HepG2 (cell line): Measurements from ENCODE around the gene KDM2B. TPM values are rescaled to one million over a fixed set of nuclear protein-coding genes. Genes with fewer than 3 reads are reported as not detected.

ENCODE experiments used
- ATAC-seq: fragments of 200-7000 bp; cut with Tn5 transposase; 3 replicates; pipeline ENCODE4 v1.9.1; 2020; ENCODE audit warnings: mild to moderate bottlenecking, moderate library complexity
- BruUV-seq: library from RNA; stranded (reverse); fragments of 400-500 nt; replicated peaks from 2 replicates; lab custom pipeline; 2021; lab: Mats Ljungman, UMichigan
- CTCF ChIA-PET: fragments of 300-600 bp; formaldehyde crosslinking; extraction: SDS; loops from one replicate; lab custom pipeline; 2021; ENCODE audit warnings: low total read pairs, inconsistent platforms, low intra/inter-chr PET ratio; lab: Yijun Ruan, JAX
- POLR2A ChIA-PET: fragments of 350-600 bp; sonication (Branson Sonifier 250); formaldehyde crosslinking; loops from one replicate; lab custom pipeline; 2020; ENCODE audit warnings: antibody characterized with exemption, inconsistent platforms; lab: Yijun Ruan, JAX
- DNase-seq: peaks from one replicate; pipeline ENCODE4 v3.0.0-alpha.2; 2015; ENCODE audit warnings: low spot score
- FAIRE-seq: peaks from 3 replicates; lab custom pipeline; 2011; peaks lifted over from hg19 to GRCh38; lab: Jason Lieb, UNC
- H2AFZ ChIP-seq: one replicate; pipeline ENCODE4 v1.6.1; 2011; ENCODE audit warnings: low read length, inconsistent platforms
- H3K27ac ChIP-seq: fragments of 300-600 bp; 3 replicates; pipeline ENCODE4 v1.8.0; 2011; ENCODE audit warnings: mixed run types, mild to moderate bottlenecking, mixed read lengths, low read length, inconsistent platforms; ENCODE audit not compliant: insufficient read depth; ENCODE audit errors: extremely low read length
- H3K27me3 ChIP-seq, 2 experiments: fragments of 200-600 bp in 1 of 2; 2 replicates in 1 of 2; 3 replicates in 1 of 2; pipeline versions ENCODE4 v1.6.0 to v1.8.0; 2011; ENCODE audit warnings: low read length in 2 of 2, mild to moderate bottlenecking in 2 of 2, moderate library complexity in 2 of 2, inconsistent platforms in 1 of 2; ENCODE audit not compliant: insufficient read depth in 2 of 2, control insufficient read depth in 1 of 2
- H3K36me3 ChIP-seq, 2 experiments: fragments of 200-600 bp in 1 of 2; replicated peaks in 1 of 2; 2 replicates in 1 of 2; 3 replicates in 1 of 2; pipeline versions ENCODE4 v1.5.1 to v1.8.0; 2011; ENCODE audit warnings: low read length in 2 of 2, inconsistent platforms in 1 of 2; ENCODE audit not compliant: insufficient read depth in 2 of 2, control insufficient read depth in 1 of 2
- H3K4me1 ChIP-seq: 2 replicates; pipeline ENCODE4 v1.5.1; 2012; ENCODE audit warnings: low read length, inconsistent platforms; ENCODE audit not compliant: insufficient read depth
- H3K4me2 ChIP-seq: 2 replicates; pipeline ENCODE4 v1.6.0; 2011; ENCODE audit warnings: low read depth, low read length, inconsistent platforms
- H3K4me3 ChIP-seq, 3 experiments: fragments of 200-600 bp in 1 of 3; sonication (generic), shearing (Covaris generic) in 1 of 3; replicated peaks in 1 of 3; 2 replicates each; pipeline ENCODE4 v1.5.1; 2011 to 2016; ENCODE audit warnings: low read length in 3 of 3, inconsistent platforms in 2 of 3, low read depth in 2 of 3, mild to moderate bottlenecking in 2 of 3, control low read depth in 1 of 3, mixed read lengths in 1 of 3; ENCODE audit not compliant: insufficient read depth in 1 of 3
- H3K79me2 ChIP-seq: one replicate; pipeline ENCODE4 v1.6.1; 2011; ENCODE audit warnings: low read length, inconsistent platforms; ENCODE audit not compliant: insufficient read depth
- H3K9ac ChIP-seq: 2 replicates; pipeline ENCODE4 v1.6.0; 2011; ENCODE audit warnings: mild to moderate bottlenecking, low read depth, low read length, inconsistent platforms; ENCODE audit not compliant: insufficient read depth
- H3K9me3 ChIP-seq: 2 replicates; pipeline ENCODE4 v1.5.1; 2012; ENCODE audit warnings: mild to moderate bottlenecking, low read length
- H4K20me1 ChIP-seq: 2 replicates; pipeline ENCODE4 v1.6.0; 2011; ENCODE audit warnings: inconsistent platforms, mild to moderate bottlenecking, low read length, moderate library complexity; ENCODE audit not compliant: insufficient read depth
- ARNT2 ChIP-seq: sonication (generic); formaldehyde crosslinking; IDR thresholded peaks from 2 replicates; pipeline ENCODE4 v1.8.0; 2022; ENCODE audit warnings: mild to moderate bottlenecking, low read depth, missing genetic modification reagents, moderate library complexity
- MTF2 ChIP-seq: sonication (generic); formaldehyde crosslinking; IDR thresholded peaks from 2 replicates; pipeline ENCODE4 v1.5.0; 2020; ENCODE audit warnings: missing genetic modification reagents, borderline replicate concordance
- NBN ChIP-seq: fragments of 450-650 bp; conservative IDR thresholded peaks from 2 replicates; pipeline ENCODE4 v1.6.1; 2017
- RNF2 ChIP-seq: fragments of 450-650 bp; conservative IDR thresholded peaks from 2 replicates; pipeline ENCODE4 v1.6.1; 2016; ENCODE audit warnings: low read depth
- SMARCE1 ChIP-seq: fragments of 450-650 bp; IDR thresholded peaks from 2 replicates; pipeline ENCODE4 v1.6.1; 2017; ENCODE audit warnings: borderline replicate concordance
- STAG1 ChIP-seq: sonication (generic); formaldehyde crosslinking; IDR thresholded peaks from 2 replicates; pipeline ENCODE4 v1.4.0; 2020; ENCODE audit warnings: missing genetic modification reagents
- ZBTB38 ChIP-seq: sonication (generic); formaldehyde crosslinking; IDR thresholded peaks from 2 replicates; pipeline ENCODE4 v1.5.1; 2020; ENCODE audit warnings: mild to moderate bottlenecking, missing genetic modification reagents
- ZFP37 ChIP-seq: sonication (generic); formaldehyde crosslinking; IDR thresholded peaks from 2 replicates; pipeline ENCODE4 v1.4.0; 2020; ENCODE audit warnings: missing genetic modification reagents, borderline replicate concordance
- ZNF33B ChIP-seq: sonication (generic); formaldehyde crosslinking; IDR thresholded peaks from 2 replicates; pipeline ENCODE4 v1.5.1; 2020; ENCODE audit warnings: mild to moderate bottlenecking, missing genetic modification reagents
- ZNF598 ChIP-seq: sonication (generic); formaldehyde crosslinking; IDR thresholded peaks from 2 replicates; pipeline ENCODE4 v1.5.1; 2020; ENCODE audit warnings: mild to moderate bottlenecking, missing genetic modification reagents, borderline replicate concordance
- ZSCAN9 ChIP-seq: IDR thresholded peaks from 2 replicates; pipeline ENCODE4 v1.6.1; 2016; ENCODE audit warnings: borderline replicate concordance
- WGBS: methylation state at CpG from one replicate; pipeline ENCODE4 v1.1.6; 2017; ENCODE audit warnings: low lambda C conversion rate; 5-methylcytosine and 5-hydroxymethylcytosine counted together
- in situ Hi-C: cut with HindIII; loops from 2 replicates; pipeline ENCODE4 v1.10.0; 2017; ENCODE audit warnings: low pct_unique_long_range_greater_than_20kb; ENCODE audit not compliant: extremely low pct_ligation_motif_present
- intact Hi-C: fragments of 100-400 bp; cut with micrococcal nuclease; formaldehyde crosslinking; loops from one replicate; pipeline ENCODE4 v1.10.0; 2022; ENCODE audit not compliant: unreplicated experiment
- polyA plus RNA-seq, 8 experiments: library from polyadenylated mRNA; depleted of rRNA in 3 of 8; stranded (reverse) in 7 of 8; unstranded in 1 of 8; fragments of >200 nt; fragmentation: Illumina TruSeq in 4 of 8; extraction: Trizol in 4 of 8; gene quantifications; 2 replicates each; pipeline versions ENCODE4 v1.2.1 to v1.2.3, GENCODE V29; 2011 to 2016; ENCODE audit warnings: low read depth in 4 of 8, missing spikeins in 1 of 8, mixed read lengths in 1 of 8; ENCODE audit not compliant: insufficient read depth in 1 of 8
- total RNA-seq, 5 experiments: library from RNA; depleted of rRNA; stranded (reverse); fragments of >200 nt; fragmentation: Illumina TruSeq; extraction: Trizol; gene quantifications; 2 replicates each; pipeline ENCODE4 v1.2.3, GENCODE V29; 2016; ENCODE audit warnings: low read depth in 1 of 5
- TF ChIP-seq, protein P1 (sequence below): sonication (generic); formaldehyde crosslinking; IDR thresholded peaks from 2 replicates; pipeline ENCODE4 v1.4.0; 2020; ENCODE audit warnings: missing genetic modification reagents
- TF ChIP-seq, protein P2 (sequence below): sonication (generic); formaldehyde crosslinking; IDR thresholded peaks from 2 replicates; pipeline ENCODE4 v1.8.1; 2023; ENCODE audit warnings: mild to moderate bottlenecking, inconsistent platforms, moderate library complexity, missing genetic modification reagents, borderline replicate concordance
- TF ChIP-seq, protein P3 (sequence below): sonication (generic); formaldehyde crosslinking; IDR thresholded peaks from 2 replicates; pipeline ENCODE4 v1.9.0; 2022; ENCODE audit warnings: missing genetic modification reagents, mild to moderate bottlenecking, borderline replicate concordance
- TF ChIP-seq, protein P4 (sequence below): sonication (generic); formaldehyde crosslinking; IDR thresholded peaks from 2 replicates; pipeline ENCODE4 v1.5.0; 2020; ENCODE audit warnings: missing genetic modification reagents, mild to moderate bottlenecking, borderline replicate concordance
- TF ChIP-seq, protein P5 (sequence below): sonication (generic); formaldehyde crosslinking; IDR thresholded peaks from 2 replicates; pipeline ENCODE4 v1.4.0; 2020; ENCODE audit warnings: missing genetic modification reagents

The KDM2B gene
- total and polyA plus RNA-seq, 2 of the 13 experiments (the other 11 are each of a cell fraction or from before 2014, with no cell fraction given): 17.5 to 26.1 TPM

DNA sequence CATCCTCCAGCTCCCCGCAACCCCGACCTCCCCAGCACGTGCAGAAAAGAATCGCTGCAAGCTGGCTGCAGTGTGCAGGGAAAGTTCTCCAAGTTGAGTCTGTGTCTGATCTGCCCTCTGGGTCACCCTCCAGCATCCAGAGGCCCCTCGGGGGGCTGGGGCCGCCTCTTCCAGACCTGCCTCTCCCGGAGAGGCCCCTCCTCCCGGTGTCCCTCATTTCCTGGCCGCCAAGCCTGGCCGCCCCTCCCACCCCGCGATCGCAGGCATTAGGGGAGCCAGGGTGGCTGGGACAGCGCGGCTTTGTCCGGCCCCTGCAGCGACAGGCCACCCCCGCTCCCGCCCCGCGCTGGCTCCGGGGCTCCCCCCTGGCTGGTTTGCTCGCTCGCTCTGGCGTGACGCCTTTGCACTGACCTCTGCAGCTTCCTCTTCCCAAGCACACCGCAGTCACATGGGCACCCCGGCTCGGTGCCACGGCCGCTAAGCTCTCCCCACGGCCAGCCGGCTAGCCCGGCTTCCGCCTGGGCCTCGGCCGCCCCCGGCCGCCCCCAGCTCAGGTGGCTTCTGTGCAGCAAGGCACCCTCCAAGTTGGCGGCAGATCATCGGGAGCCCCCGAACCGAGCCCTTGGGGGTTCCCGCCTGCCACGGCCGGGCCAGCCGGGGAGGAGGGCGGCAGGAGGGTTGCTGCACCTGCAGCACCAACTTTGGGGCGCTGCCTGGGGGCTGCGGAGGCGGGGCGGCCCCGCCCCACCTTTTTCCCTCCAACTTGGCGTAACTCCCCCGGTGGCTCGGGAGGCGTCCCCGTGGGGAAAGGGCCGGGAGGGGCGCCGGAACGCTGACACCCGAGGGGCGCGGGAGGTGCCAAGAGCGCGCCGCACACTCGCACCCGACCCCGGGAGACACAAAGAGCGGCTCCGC, 43.7 kb downstream of the KDM2B start:
- BruUV-seq: TSS peak; percentile 66
- no peak for FAIRE-seq
- TF ChIP-seq, protein P1, sequence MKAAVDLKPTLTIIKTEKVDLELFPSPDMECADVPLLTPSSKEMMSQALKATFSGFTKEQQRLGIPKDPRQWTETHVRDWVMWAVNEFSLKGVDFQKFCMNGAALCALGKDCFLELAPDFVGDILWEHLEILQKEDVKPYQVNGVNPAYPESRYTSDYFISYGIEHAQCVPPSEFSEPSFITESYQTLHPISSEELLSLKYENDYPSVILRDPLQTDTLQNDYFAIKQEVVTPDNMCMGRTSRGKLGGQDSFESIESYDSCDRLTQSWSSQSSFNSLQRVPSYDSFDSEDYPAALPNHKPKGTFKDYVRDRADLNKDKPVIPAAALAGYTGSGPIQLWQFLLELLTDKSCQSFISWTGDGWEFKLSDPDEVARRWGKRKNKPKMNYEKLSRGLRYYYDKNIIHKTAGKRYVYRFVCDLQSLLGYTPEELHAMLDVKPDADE (CRISPR knock-in tag): no peak
- TF ChIP-seq ZBTB38 (CRISPR knock-in tag) (peak; percentile 83; the same call in 1 of the 2 replicates), STAG1 (peak; percentile 5; the same call in 1 of the 2 replicates), NBN (no peak), ZFP37 (peak; percentile 89; the same call in 1 of the 2 replicates), MTF2 (CRISPR knock-in tag) (no peak), ZNF598 (CRISPR knock-in tag) (0 out of 2 replicates have a peak, but pooled peaks have one; percentile 78), ZSCAN9 (peak; percentile 58; the same call in 1 of the 2 replicates), RNF2 (0 out of 2 replicates have a peak, but pooled peaks have one; percentile 18), SMARCE1 (no peak), ZNF33B (peak; percentile 57; the same call in 1 of the 2 replicates), ARNT2 (CRISPR knock-in tag) (peak; percentile 65)
- TF ChIP-seq, protein P2, sequence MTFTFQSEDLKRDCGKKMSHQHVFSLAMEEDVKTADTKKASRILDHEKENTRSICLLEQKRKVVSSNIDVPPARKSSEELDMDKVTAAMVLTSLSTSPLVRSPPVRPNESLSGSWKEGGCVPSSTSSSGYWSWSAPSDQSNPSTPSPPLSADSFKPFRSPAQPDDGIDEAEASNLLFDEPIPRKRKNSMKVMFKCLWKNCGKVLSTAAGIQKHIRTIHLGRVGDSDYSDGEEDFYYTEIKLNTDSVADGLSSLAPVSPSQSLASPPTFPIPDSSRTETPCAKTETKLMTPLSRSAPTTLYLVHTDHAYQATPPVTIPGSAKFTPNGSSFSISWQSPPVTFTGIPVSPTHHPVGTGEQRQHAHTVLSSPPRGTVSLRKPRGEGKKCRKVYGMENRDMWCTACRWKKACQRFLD (CRISPR knock-in tag): peak; percentile 93
- TF ChIP-seq, protein P3, sequence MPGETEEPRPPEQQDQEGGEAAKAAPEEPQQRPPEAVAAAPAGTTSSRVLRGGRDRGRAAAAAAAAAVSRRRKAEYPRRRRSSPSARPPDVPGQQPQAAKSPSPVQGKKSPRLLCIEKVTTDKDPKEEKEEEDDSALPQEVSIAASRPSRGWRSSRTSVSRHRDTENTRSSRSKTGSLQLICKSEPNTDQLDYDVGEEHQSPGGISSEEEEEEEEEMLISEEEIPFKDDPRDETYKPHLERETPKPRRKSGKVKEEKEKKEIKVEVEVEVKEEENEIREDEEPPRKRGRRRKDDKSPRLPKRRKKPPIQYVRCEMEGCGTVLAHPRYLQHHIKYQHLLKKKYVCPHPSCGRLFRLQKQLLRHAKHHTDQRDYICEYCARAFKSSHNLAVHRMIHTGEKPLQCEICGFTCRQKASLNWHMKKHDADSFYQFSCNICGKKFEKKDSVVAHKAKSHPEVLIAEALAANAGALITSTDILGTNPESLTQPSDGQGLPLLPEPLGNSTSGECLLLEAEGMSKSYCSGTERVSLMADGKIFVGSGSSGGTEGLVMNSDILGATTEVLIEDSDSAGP: peak; percentile 92
- TF ChIP-seq, protein P4, sequence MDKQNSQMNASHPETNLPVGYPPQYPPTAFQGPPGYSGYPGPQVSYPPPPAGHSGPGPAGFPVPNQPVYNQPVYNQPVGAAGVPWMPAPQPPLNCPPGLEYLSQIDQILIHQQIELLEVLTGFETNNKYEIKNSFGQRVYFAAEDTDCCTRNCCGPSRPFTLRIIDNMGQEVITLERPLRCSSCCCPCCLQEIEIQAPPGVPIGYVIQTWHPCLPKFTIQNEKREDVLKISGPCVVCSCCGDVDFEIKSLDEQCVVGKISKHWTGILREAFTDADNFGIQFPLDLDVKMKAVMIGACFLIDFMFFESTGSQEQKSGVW (CRISPR knock-in tag): no peak
- TF ChIP-seq, protein P5, sequence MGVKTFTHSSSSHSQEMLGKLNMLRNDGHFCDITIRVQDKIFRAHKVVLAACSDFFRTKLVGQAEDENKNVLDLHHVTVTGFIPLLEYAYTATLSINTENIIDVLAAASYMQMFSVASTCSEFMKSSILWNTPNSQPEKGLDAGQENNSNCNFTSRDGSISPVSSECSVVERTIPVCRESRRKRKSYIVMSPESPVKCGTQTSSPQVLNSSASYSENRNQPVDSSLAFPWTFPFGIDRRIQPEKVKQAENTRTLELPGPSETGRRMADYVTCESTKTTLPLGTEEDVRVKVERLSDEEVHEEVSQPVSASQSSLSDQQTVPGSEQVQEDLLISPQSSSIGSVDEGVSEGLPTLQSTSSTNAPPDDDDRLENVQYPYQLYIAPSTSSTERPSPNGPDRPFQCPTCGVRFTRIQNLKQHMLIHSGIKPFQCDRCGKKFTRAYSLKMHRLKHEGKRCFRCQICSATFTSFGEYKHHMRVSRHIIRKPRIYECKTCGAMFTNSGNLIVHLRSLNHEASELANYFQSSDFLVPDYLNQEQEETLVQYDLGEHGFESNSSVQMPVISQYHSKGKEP (CRISPR knock-in tag): peak; percentile 68; the same call in 1 of the 2 replicates

More for the DNA sequence above, 43.7 kb downstream of the KDM2B start:
- DNase-seq (peak; percentile 76), ATAC-seq (peak; percentile 86)
- Histone ChIP-seq H4K20me1 (no peaks in the 10 kb centered on the region), H3K27me3 (no peaks in the 10 kb centered on the region), H3K79me2 (no peaks in the 10 kb centered on the region), H3K9me3 (no peaks in the 10 kb centered on the region), H2AFZ (no peak overlapping the region), H3K27ac (peak overlapping the region; percentile 78), H3K9ac (peak overlapping the region; percentile 74), H3K4me3 (peak overlapping the region; percentile 62 to 75 (median 65); a peak in 5 of 6 replicates), H3K36me3 (peaks cover 2 to 10% of the 10 kb centered on the region in 2 experiments; a peak in 2 of 5 replicates), H3K4me2 (peak overlapping the region; percentile 80), H3K4me1 (peaks cover 39% of the 10 kb centered on the region)
- ChIA-PET CTCF (no interaction called here), POLR2A (interaction anchor here (0.6 to 1.7 kb wide), 9 partner anchors 12 to 561 kb away, joined by 3 to 8 read pairs (median 3); partner anchors contain the start of genes ORAI1 and RNF34)
- in situ Hi-C loops: no loop called here
- intact Hi-C loops: no loop called here
- under 1% methylated on average over 30 of the region's 73 CpGs for WGBS
